Activated CD4-positive, alpha-beta T cell treated with anti-CD3 and anti-CD28 coated beads, Interleukin-2, amount 50 U/mL, for 4 hours (primary cell): ENCODE data around the gene CARNS1.

Experiments
- DNase-seq, 2 experiments: peaks; one replicate each; pipeline ENCODE4 v3.0.0-alpha.2; 2020

CARNS1 gene

GRCh38 chr11:67431346-67432249 is 16.1 kb downstream of the CARNS1 start:
- DNase-seq = no peak

- DNase-seq = no peak
Measured at GRCh38 chr11:67432655-67433349, 17.3 kb downstream of the CARNS1 start.

GRCh38 chr11:67433536-67434394 is 18.3 kb downstream of the CARNS1 start:
- no peak for DNase-seq

GRCh38 chr11:67434395-67434881 is 19.0 kb downstream of the CARNS1 start:
- no peak for DNase-seq

- DNase-seq = no peak
Measured at GRCh38 chr11:67435031-67435726, 19.7 kb downstream of the CARNS1 start.

- DNase-seq = no peak
Measured at GRCh38 chr11:67435727-67436458, 20.4 kb downstream of the CARNS1 start.

- peak; percentile 45 to 62 for DNase-seq
Measured at GRCh38 chr11:67436459-67437081, 21.1 kb downstream of the CARNS1 start.

- peak; percentile 55 to 60 for DNase-seq
Measured at GRCh38 chr11:67437082-67437808, 21.8 kb downstream of the CARNS1 start, which contains the start of gene PTPRCAP. PTPRCAP (minus strand) TSS chr11:67437682; CDS start chr11:67437619, 63 bp downstream.

- no peak for DNase-seq
Measured at GRCh38 chr11:67437809-67438157, 22.3 kb downstream of the CARNS1 start.

GRCh38 chr11:67438158-67438902 is 22.9 kb downstream of the CARNS1 start:
- DNase-seq = peak; percentile 64 to 72

- no peak for DNase-seq
Measured at GRCh38 chr11:67439321-67440228, 24.1 kb downstream of the CARNS1 start.

GRCh38 chr11:67440229-67441097 is 25.0 kb downstream of the CARNS1 start:
- DNase-seq = no peak

- DNase-seq = no peak
Measured at GRCh38 chr11:67441098-67441563, 25.7 kb downstream of the CARNS1 start.

GRCh38 chr11:67441731-67442351 is 26.4 kb downstream of the CARNS1 start:
- DNase-seq = no peak

GRCh38 chr11:67442504-67443404 is 27.3 kb downstream of the CARNS1 start:
- DNase-seq = no peak

- DNase-seq = no peak
Measured at GRCh38 chr11:67445515-67445914, 30.0 kb downstream of the CARNS1 start.
